ENCODE data around the gene TNFRSF4.

The TNFRSF4 gene

DNA sequence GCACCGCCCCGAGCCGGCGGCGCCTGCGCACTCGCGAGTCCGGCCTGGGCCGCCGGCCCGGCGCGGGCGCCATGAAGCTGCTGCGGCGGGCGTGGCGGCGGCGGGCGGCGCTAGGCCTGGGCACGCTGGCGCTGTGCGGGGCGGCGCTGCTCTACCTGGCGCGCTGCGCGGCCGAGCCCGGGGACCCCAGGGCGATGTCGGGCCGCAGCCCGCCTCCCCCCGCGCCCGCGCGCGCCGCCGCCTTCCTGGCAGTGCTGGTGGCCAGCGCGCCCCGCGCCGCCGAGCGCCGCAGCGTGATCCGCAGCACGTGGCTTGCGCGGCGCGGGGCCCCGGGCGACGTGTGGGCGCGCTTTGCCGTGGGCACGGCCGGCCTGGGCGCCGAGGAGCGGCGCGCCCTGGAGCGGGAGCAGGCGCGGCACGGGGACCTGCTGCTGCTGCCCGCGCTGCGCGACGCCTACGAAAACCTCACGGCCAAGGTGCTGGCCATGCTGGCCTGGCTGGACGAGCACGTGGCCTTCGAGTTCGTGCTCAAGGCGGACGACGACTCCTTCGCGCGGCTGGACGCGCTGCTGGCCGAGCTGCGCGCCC is 18.3 kb upstream of the TNFRSF4 start, which contains the start of gene B3GALT6:
B3GALT6 (plus strand) TSS at position 30 of the 588 bp plus-strand sequence; CDS start at position 72, 42 bp downstream.
- no peak for DNase-seq

DNA sequence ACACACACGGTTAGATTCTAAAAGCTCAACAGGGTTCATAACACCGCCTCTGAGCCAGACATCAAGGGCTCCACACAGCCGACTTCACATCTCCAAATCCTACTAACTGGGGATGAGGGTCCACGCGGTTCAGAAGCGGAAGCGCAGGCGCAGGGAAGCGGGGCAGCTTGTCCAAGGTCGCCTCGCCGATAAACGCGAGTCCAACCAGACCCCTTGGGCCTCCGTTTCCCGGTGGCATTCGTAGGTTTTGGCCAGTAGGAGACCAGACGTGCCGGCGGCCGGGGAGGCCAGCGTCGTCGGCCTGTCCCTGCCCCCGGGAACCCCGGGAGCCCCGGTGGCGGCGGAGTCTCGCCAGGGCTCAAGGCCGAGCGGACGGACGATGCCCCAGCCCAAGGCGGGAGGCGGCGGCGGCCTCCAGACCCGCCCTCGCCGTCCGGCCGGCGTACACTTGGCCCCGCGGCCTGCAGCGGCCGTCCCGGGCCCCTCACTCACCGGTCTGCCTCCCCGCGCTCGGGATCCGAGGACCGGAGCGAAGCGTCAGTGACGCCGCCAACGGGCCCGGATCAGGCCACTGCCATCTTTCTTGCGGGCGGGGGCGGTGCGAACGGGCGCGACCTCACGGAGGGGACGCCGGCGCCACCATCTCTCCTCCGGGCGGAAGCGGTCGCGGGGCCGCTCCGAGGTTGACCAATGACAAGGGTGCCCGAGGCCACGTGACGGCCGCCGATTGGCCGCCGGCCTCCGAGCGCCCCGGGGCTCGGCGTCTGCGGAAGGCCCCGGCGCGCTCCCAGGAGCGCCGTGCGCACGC is 17.7 kb upstream of the TNFRSF4 start, which contains the start of gene SDF4:
SDF4 (minus strand) TSS at position 602 of the 808 bp plus-strand sequence. CDS start 3,229 bp downstream, outside the sequence.
- DNase-seq: peak; percentile 99

DNA sequence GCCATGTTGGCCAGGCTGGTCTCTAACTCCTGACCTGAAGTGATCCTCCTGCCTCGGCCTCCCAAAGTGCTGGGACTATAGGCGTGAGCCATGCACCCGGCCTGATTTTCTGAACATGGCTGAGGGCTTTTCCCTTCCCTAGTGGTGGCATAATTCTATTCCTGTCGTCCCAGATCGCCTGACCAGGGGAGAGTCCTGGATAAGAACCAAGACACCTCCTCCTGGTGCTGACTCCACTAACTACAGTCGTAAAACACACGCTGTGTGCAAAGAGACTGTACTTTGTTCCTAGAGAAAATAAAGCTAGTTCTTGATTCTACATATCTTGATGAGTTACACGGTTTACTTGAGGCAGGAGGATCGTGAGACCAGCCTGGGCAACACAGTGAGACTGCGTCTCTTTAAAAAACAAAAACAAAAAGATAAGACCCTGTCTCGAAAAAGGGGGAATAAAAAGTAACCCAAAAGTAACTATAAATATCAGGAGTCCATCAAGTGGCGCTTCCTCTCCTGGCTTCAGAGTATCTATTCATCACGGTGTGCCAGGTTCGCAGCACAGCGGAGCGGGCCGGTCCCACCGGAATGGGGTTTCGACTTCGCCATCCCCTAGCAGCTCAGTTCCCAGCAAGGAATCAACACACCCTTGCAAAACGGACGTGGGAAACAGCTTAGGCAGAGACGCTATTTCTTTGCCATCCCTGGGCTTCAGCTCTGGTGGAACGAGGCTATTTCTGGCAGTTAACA is 16.9 kb upstream of the TNFRSF4 start:
- peak; percentile 71 for DNase-seq

DNA sequence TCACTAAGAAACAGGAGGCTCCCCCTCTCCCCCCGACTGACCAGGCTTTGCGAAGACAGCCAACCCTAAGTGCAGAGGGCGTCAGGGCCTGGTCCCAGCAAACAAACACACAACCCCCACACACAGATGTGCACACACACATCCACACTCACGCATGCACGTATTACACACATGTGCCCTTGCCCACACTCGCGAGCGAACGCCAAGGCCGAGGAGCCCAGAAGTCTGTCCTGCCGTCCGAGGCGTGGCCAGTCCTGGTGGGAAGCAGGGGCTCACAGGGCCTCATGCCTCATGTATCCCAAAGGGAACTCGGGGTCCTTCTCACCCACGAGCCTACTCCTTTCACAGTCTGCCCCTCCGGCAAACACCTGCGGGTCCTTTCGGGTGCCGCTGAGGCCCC is 15.8 kb upstream of the TNFRSF4 start:
- no peak for DNase-seq

GRCh38 chr1:1228596-1229321 is 14.8 kb upstream of the TNFRSF4 start:
- no peak for DNase-seq

GRCh38 chr1:1228187-1228586 is 14.2 kb upstream of the TNFRSF4 start:
- no peak for DNase-seq

- no peak for DNase-seq
These were observed 13.4 kb upstream of the TNFRSF4 start for GRCh38 chr1:1227386-1227785.

DNA sequence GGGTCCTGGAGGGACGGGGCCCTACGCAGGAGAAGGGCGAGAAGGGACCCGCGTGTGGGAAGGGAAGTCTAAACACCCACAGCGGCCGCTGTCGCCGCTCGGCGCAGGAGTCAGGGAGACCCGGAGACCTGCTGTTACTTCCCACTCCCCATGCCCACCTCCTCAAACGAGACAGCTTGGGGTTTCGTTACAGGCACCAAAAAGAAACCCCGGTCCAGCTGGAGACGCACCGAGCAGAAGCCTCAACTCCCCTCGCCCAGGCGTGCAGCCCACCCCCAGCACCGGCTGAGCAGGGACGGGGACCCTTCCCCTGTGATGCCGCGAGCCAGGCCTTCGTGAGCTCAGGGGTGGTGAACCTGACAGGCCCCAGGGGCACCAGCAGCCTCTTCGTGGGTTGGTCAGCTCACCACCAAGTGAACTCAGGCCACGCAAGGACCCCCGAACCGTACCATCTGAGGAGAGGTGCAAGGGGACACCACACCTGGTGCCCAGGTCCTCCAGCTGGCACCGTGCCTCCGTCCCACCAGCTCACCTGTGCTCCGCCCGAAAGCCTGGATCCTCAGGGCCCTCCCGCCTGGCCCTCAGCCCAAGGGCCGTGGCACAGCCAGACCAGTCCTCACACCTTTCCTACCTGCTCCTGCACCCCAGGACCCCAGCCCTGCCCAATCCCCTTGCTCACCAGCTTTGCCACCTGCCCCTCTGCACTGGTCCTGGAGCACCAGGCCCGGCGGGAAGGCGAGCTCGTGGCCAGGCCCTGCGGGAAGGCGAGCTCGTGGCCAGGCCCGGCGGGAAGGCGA is 12.8 kb upstream of the TNFRSF4 start:
- no peak for DNase-seq

DNA sequence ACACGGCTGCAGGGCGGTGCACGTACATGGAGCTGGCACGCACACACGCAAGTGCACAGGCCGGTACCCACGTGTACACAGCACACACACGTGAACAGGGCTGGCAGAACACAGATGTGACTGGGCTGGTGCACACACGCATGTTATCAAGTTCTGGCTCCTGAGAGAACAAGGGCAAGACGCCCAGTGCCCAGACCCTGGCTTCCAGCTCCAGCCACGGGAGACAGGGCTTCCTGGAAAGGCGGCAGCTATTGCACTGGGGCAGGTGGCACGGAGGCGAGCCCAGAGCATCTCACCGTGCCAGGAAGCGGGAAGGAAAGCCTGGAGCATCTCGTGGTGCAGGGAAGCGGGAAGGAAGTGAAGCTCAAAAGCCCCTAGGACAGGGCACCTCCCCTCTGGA is 12.0 kb upstream of the TNFRSF4 start:
- DNase-seq: no peak

GRCh38 chr1:1225238-1225845 is 11.4 kb upstream of the TNFRSF4 start:
- no peak for DNase-seq

DNA sequence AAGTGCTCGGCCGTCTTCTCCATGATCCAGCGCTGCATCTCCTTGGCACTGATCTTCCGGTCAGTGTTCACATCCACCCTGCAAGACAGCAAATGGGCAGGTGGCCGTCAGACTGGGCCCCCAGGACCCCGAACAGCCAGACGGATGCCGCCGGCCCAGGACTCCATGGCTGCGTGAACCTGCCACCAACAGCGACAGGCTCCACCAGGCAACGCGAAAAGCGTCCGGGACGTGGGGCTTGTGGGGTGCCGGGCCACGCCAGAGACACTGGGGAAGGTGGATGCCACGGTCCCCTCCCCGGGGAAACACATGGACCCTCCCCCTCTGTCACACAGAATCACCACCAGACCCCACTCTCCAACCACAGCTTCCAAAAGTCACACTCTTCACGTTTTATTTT is 9.9 kb upstream of the TNFRSF4 start:
- DNase-seq: no peak

- DNase-seq: no peak
These were observed 9.4 kb upstream of the TNFRSF4 start for GRCh38 chr1:1223321-1223720.

DNA sequence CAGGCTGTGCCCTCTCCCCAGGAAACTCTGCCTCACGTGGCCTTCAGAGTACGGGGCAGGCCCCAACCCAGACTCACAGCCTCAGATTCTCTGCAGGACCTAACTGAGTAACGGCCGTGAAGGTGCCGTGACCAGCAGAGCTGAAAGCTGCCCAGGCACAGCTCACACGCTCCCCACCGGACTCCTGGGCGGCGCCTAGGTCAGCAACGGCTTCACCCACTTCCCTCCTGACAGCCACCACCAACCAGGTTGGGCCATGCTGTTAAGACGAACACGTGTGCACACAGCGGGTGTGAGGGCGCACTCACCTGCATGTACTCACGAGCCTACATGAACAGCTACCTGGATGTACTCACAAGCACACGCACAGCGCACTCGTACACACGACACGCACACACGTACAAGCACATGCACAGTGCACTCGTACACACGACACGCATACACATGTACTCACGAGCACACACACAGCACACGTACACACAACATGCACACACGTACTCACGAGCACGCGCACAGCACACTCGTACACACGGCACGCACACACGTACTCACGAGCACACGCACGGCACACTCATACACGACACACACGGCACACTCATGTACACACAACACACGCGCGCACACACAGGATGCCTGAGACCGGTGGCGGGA is 8.7 kb upstream of the TNFRSF4 start:
- no peak for DNase-seq

- no peak for DNase-seq
These were observed 8.1 kb upstream of the TNFRSF4 start for GRCh38 chr1:1221887-1222574.

DNA sequence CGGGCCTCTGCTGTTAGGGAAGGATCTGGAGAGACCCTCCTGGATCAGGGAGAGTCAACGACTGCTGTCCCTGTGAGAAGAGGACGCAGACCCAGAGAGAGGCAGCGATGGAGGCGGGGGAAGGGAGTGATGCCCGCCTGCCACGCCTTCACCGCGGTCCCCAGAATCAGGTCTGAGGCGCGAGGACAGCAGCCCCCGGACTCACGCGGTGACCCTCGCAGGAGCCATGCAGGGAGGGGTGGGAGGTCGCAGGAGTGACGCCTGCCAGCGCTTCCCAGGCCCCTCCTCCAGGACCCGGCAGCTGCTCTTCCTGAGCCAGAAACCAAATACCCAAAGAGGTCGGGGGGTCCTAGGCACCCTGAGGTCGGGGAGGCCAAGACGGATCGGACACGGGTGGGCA is 6.2 kb upstream of the TNFRSF4 start:
- DNase-seq: no peak

- DNase-seq: peak; percentile 90
These were observed 5.4 kb upstream of the TNFRSF4 start for GRCh38 chr1:1219341-1219740.

GRCh38 chr1:1218524-1219200 is 4.7 kb upstream of the TNFRSF4 start:
- DNase-seq: no peak

DNA sequence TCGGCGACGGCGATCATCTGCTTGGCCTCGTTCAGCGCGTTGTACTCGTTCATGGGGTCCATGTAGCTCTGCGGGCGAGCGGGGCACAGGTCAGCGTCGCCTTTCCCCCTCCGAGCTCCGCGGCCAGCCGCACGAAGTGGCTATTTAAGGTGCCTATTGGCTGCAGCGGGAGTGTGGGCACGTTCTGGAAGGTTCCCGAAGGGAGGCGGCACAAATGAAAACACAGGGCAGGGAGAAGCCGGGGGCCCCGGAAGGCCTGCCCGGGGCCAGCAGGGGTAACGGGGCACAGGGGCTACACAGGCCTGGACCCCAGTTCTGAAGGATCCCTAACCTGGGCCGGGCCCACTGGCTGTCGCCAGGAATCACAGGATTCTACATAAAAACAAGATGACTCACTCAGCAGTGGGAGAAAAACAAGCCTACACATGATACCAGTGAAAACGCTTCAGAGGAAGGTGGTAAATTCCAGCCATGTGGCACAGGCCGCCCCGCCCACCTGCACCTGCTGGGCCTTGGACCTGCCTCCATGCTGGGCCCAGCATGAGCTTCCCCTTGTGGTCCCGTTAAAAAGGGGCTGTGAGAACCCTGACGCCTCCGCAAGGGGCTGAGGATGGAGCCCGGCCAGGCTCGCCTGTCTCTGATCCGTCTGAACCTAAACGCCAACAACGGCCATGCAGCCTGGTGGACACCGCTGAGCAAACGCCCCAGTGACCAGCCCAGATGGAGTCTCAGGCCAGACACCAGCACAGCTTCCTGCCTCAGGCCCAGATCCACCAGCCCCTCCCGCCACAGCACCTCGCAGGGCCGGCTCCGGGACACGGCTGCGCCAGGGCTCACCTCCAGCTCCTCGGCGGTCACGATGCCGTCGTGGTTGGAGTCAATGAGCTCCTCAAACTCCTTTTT is 3.9 kb upstream of the TNFRSF4 start:
- DNase-seq: peak; percentile 88

Measured in activated effector memory CD4-positive, alpha-beta T cell treated with anti-CD3 and anti-CD28 coated beads, Interleukin-2, amount 50 U/mL, for 16 hours (primary cell).